ENCODE results near the gene HSPBAP1. TPM values are rescaled to one million over a fixed set of nuclear protein-coding genes. Genes with fewer than 3 reads are reported as not detected.
"Not testable (repeated sequence)": the region's sequence is repeated elsewhere in the genome, so short reads cannot be mapped to it uniquely, and the experiment has no call there.

The HSPBAP1 gene
- total and polyA plus RNA-seq, 11 donors = 2.6 to 6.4 (median 3.7) TPM

DNA sequence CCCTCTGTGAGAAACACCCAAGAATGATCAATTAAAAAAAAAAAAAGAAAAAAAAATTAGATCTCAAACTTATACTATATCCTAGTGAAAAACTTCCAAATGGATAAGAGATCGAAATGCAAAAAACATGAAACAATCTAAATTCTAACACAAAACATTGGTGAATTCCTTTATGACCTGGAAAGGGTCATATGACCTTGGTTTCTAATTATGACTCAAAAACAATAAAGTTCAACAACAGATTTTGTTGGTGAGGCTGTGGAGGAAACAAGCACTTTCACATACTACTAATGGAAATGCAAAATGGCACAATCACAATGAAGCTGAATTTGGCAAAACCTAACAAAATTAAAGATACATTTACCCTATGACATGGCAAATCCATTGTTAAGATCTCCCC lies 45.3 kb downstream of the HSPBAP1 start:
- Histone ChIP-seq H3K4me3 (no peak overlapping the region), H3K27me3 (no peaks in the 10 kb centered on the region), H3K9me3 (no peaks in the 10 kb centered on the region), H3K4me1 (no peaks in the 10 kb centered on the region), H3K27ac (no peak overlapping the region), H3K36me3 (peaks cover 0 to 43% (median 23%) of the 10 kb centered on the region in 9 donors)
- TF ChIP-seq POLR2A (IDR thresholded peaks at IDR 0.05) = no peak
- TF ChIP-seq, protein P1, sequence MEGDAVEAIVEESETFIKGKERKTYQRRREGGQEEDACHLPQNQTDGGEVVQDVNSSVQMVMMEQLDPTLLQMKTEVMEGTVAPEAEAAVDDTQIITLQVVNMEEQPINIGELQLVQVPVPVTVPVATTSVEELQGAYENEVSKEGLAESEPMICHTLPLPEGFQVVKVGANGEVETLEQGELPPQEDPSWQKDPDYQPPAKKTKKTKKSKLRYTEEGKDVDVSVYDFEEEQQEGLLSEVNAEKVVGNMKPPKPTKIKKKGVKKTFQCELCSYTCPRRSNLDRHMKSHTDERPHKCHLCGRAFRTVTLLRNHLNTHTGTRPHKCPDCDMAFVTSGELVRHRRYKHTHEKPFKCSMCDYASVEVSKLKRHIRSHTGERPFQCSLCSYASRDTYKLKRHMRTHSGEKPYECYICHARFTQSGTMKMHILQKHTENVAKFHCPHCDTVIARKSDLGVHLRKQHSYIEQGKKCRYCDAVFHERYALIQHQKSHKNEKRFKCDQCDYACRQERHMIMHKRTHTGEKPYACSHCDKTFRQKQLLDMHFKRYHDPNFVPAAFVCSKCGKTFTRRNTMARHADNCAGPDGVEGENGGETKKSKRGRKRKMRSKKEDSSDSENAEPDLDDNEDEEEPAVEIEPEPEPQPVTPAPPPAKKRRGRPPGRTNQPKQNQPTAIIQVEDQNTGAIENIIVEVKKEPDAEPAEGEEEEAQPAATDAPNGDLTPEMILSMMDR (IDR thresholded peaks at IDR 0.05) = no peak
- 94 to 100% (median 99%) methylated on average over 1 of the region's 1 CpG for WGBS, 4 donors
- ATAC-seq (no peak), DNase-seq (no peak)
- intact Hi-C loops (cut with DNase I) = no loop called here

DNA sequence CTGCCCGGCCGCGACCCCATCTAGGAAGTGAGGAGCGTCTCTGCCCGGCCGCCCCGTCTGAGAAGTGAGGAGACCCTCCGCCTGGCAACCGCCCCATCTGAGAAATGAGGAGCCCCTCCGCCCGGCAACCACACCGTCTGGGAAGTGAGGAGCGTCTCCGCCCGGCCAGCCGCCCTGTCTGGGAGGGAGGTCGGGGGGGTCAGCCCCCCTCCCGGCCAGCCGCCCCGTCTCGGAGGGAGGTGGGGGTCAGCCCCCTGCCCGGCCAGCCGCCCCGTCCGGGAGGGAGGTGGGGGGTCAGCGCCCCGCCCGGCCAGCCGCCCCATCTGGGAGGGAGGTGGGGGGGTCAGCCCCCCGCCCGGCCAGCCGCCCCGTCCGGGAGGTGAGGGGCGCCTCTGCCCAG lies 46.3 kb downstream of the HSPBAP1 start:
- WGBS, 4 donors = 95 to 100% (median 96%) methylated on average over 4 to 29 of the region's 35 CpGs
- H3K36me3 ChIP-seq = peaks cover 0 to 41% (median 17%) of the 10 kb centered on the region in 9 donors
- H3K4me3 ChIP-seq; H3K27me3 ChIP-seq; H3K4me1 ChIP-seq; intact Hi-C loops (cut with DNase I); H3K9me3 ChIP-seq; H3K27ac ChIP-seq; DNase-seq; ATAC-seq: not testable (repeated sequence)

- intact Hi-C loops (cut with DNase I) = no loop called here
- Histone ChIP-seq H3K4me3 (no peak overlapping the region), H3K27me3 (no peaks in the 10 kb centered on the region), H3K9me3 (peaks cover 0 to 10% (median 0%) of the 10 kb centered on the region in 12 donors), H3K36me3 (peaks cover 0 to 41% (median 9%) of the 10 kb centered on the region in 9 donors), H3K27ac (no peak overlapping the region), H3K4me1 (no peaks in the 10 kb centered on the region)
- TF ChIP-seq POLR2A (IDR thresholded peaks at IDR 0.05) = no peak
- TF ChIP-seq, protein P1 (IDR thresholded peaks at IDR 0.05) = no peak
- 94 to 97% (median 96%) methylated on average over 4 of the region's 4 CpGs for WGBS, 4 donors
- DNase-seq (no peak), ATAC-seq (no peak)
Measured at GRCh38 chr3:122745369-122746021, 48.1 kb downstream of the HSPBAP1 start.

DNA sequence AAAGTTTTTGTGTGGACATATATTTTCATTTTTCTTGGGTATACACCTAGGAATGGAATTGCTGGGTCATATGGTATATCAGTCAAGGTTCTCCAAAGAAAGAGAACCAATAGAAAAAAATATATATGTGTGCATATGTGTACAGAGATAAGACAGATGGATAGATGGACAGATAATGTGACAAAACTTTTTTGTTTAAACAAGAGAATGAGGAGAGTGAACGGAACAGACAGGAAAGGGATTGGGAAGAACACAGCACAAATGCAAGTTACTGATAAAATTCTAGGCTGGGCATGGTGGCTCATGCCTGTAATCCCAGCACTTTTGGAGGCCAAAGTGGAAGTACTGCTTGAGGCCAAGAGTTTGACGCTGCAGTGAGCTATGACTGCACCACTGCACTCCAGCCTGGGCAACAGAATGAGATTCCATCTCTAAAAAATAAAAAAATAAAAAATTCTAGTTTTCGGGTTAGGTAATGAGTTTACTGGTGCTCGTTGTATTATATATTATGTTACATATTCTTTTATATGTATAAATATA lies 50.0 kb downstream of the HSPBAP1 start:
- 95 to 96% (median 96%) methylated on average over 4 of the region's 4 CpGs for WGBS, 4 donors

More for the DNA sequence above, 50.0 kb downstream of the HSPBAP1 start:
- H3K27ac ChIP-seq = no peak overlapping the region
- ATAC-seq = no peak
- DNase-seq = no peak
- no peak for TF ChIP-seq POLR2A (IDR thresholded peaks at IDR 0.05)
- TF ChIP-seq, protein P1 (IDR thresholded peaks at IDR 0.05) = no peak
- no peaks in the 10 kb centered on the region for H3K27me3 ChIP-seq
- peaks cover 0 to 10% (median 0%) of the 10 kb centered on the region in 12 donors for H3K9me3 ChIP-seq
- intact Hi-C loops (cut with DNase I) = no loop called here
- H3K4me3 ChIP-seq = no peak overlapping the region
- H3K4me1 ChIP-seq = no peaks in the 10 kb centered on the region
- peaks cover 0 to 48% (median 23%) of the 10 kb centered on the region in 9 donors for H3K36me3 ChIP-seq

Data from heart left ventricle (tissue), 16 donors.